B cell (primary cell): ENCODE data around the gene NTMT1.

ENCODE experiments used
- EZH2 ChIP-seq: IDR thresholded peaks from 2 replicates; pipeline ENCODE4 v1.6.1; 2012; ENCODE audit warnings: borderline replicate concordance, low read depth, mild to moderate bottlenecking, moderate library complexity, low read length; ENCODE audit not compliant: insufficient read depth, poor library complexity, severe bottlenecking
- TF ChIP-seq, protein P1 (sequence below): fragments of 200-600 bp; IDR thresholded peaks from one replicate; pipeline ENCODE4 v1.8.0; 2022; ENCODE audit warnings: antibody characterized with exemption, mild to moderate bottlenecking

DNA sequence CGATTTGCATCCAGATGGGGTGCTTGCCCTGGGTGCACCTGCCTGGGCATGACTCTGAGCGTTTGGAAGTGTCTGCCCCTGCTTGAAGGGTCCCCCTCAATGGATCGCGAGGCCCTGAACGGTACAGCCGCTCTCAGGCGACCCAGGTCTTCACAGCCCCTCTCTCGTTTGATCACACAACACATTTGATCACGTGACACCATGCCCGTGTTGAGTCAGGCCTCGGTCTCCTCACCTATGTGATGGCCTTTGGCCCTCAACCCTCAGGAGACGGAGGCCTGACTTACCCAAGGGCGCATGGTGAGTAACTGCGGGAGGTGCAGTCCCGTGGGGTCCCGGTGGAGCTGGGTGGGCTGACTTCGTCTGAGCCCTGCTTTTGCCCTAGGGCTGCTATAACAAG, 18.9 kb downstream of the NTMT1 start:
- TF ChIP-seq, protein P1, sequence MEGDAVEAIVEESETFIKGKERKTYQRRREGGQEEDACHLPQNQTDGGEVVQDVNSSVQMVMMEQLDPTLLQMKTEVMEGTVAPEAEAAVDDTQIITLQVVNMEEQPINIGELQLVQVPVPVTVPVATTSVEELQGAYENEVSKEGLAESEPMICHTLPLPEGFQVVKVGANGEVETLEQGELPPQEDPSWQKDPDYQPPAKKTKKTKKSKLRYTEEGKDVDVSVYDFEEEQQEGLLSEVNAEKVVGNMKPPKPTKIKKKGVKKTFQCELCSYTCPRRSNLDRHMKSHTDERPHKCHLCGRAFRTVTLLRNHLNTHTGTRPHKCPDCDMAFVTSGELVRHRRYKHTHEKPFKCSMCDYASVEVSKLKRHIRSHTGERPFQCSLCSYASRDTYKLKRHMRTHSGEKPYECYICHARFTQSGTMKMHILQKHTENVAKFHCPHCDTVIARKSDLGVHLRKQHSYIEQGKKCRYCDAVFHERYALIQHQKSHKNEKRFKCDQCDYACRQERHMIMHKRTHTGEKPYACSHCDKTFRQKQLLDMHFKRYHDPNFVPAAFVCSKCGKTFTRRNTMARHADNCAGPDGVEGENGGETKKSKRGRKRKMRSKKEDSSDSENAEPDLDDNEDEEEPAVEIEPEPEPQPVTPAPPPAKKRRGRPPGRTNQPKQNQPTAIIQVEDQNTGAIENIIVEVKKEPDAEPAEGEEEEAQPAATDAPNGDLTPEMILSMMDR, result no peak
- TF ChIP-seq EZH2, result no peak
